C1 segment of cervical spinal cord (tissue), 14 donors: Measurements from ENCODE around the gene PPP1R13B.
"Not testable (repeated sequence)": the region's sequence is repeated elsewhere in the genome, so short reads cannot be mapped to it uniquely, and the experiment has no call there.

Experiments used
- DNase-seq, 14 donors: peaks; one replicate each; lab custom pipeline; 2025; lab: John Stamatoyannopoulos, UW

The PPP1R13B gene

GRCh38 chr14:103802356-103802755, 45.0 kb downstream of the PPP1R13B start:
- no peak for DNase-seq

- DNase-seq: no peak
Measured at GRCh38 chr14:103801459-103801858, 45.9 kb downstream of the PPP1R13B start.

- not testable (repeated sequence) for DNase-seq
Measured at GRCh38 chr14:103793192-103793591, 54.2 kb downstream of the PPP1R13B start.

- DNase-seq: no peak
Measured at GRCh38 chr14:103788086-103788485, 59.3 kb downstream of the PPP1R13B start.

GRCh38 chr14:103782376-103782775, 65.0 kb downstream of the PPP1R13B start:
- DNase-seq: no peak

GRCh38 chr14:103776319-103776718, 71.1 kb downstream of the PPP1R13B start:
- not testable (repeated sequence) for DNase-seq

GRCh38 chr14:103775506-103775905, 71.9 kb downstream of the PPP1R13B start:
- peak in 3 of 14 donors; percentile 5 to 18 (median 14) for DNase-seq

- DNase-seq: no peak
Measured at GRCh38 chr14:103773521-103773920, 73.9 kb downstream of the PPP1R13B start.

- no peak for DNase-seq
Measured at GRCh38 chr14:103772078-103772712, 75.2 kb downstream of the PPP1R13B start.

GRCh38 chr14:103770902-103771301, 76.5 kb downstream of the PPP1R13B start:
- DNase-seq: no peak

GRCh38 chr14:103770500-103770899, 76.9 kb downstream of the PPP1R13B start:
- no peak for DNase-seq

GRCh38 chr14:103767336-103767894, 80.0 kb downstream of the PPP1R13B start:
- no peak for DNase-seq

- no peak for DNase-seq
Measured at GRCh38 chr14:103765526-103765925, 81.8 kb downstream of the PPP1R13B start.

GRCh38 chr14:103763730-103764488, 83.5 kb downstream of the PPP1R13B start:
- no peak for DNase-seq

- DNase-seq: no peak
Measured at GRCh38 chr14:103762541-103762940, 84.8 kb downstream of the PPP1R13B start.

GRCh38 chr14:103762036-103762435, 85.3 kb downstream of the PPP1R13B start:
- no peak for DNase-seq

- no peak for DNase-seq
Measured at GRCh38 chr14:103758059-103758776, 89.2 kb downstream of the PPP1R13B start.

GRCh38 chr14:103755060-103755459, 92.3 kb downstream of the PPP1R13B start:
- no peak for DNase-seq

GRCh38 chr14:103753774-103754173, 93.6 kb downstream of the PPP1R13B start:
- no peak for DNase-seq

GRCh38 chr14:103749860-103750259, 97.5 kb downstream of the PPP1R13B start:
- DNase-seq: no peak

- DNase-seq: peak in 1 of 14 donors; percentile 21
Measured at GRCh38 chr14:103749452-103749851, 97.9 kb downstream of the PPP1R13B start.

- no peak for DNase-seq
Measured at GRCh38 chr14:103748534-103748857, 98.9 kb downstream of the PPP1R13B start.
